ENCODE measurements around the gene CFAP43. TPM values are rescaled to one million over a fixed set of nuclear protein-coding genes. Genes with fewer than 3 reads are reported as not detected.

Gene CFAP43
- total and polyA plus RNA-seq, 7 donors = 0.04 to 0.44 (median 0.11) TPM; not detected in 4

GRCh38 chr10:104277785-104278184 is 45.6 kb upstream of the CFAP43 start:
- TF ChIP-seq CTCF (IDR thresholded peaks at IDR 0.05) = no peak
- intact Hi-C loops (cut with DNase I) = no loop called here
- no peak for ATAC-seq

GRCh38 chr10:104276192-104276591 is 44.0 kb upstream of the CFAP43 start:
- no peaks in the 10 kb centered on the region for H3K4me1 ChIP-seq
- no peak for TF ChIP-seq CTCF (IDR thresholded peaks at IDR 0.05)
- no peak overlapping the region for H3K27ac ChIP-seq
- H3K27me3 ChIP-seq (ENCODE audit: insufficient read depth in 3 of 3, low read length in 2 of 3) = no peaks in the 10 kb centered on the region
- ATAC-seq = no peak
- no peak overlapping the region for H3K4me3 ChIP-seq
- DNase-seq = no peak
- intact Hi-C loops (cut with DNase I) = no loop called here
- 55 to 71% (median 57%) methylated on average over 1 of the region's 1 CpG for WGBS, 3 donors
- no peaks in the 10 kb centered on the region for H3K9me3 ChIP-seq
- H3K36me3 ChIP-seq (ENCODE audit: insufficient read depth in 1 of 2, low read depth in 1 of 2) = peaks cover 0 to 3% of the 10 kb centered on the region in 2 donors

More at GRCh38 chr10:104277785-104278184, 45.6 kb upstream of the CFAP43 start:
- no peak for DNase-seq
- H3K9me3 ChIP-seq = no peaks in the 10 kb centered on the region
- no peaks in the 10 kb centered on the region for H3K27me3 ChIP-seq (ENCODE audit: insufficient read depth in 3 of 3, low read length in 2 of 3)
- H3K4me1 ChIP-seq = no peaks in the 10 kb centered on the region
- peaks cover 0 to 3% of the 10 kb centered on the region in 2 donors for H3K36me3 ChIP-seq (ENCODE audit: insufficient read depth in 1 of 2, low read depth in 1 of 2)
- no peak overlapping the region for H3K27ac ChIP-seq
- WGBS, 3 donors = 69 to 88% (median 78%) methylated on average over 2 of the region's 2 CpGs
- H3K4me3 ChIP-seq = no peak overlapping the region

- TF ChIP-seq CTCF (IDR thresholded peaks at IDR 0.05) = peak; percentile 73
- Histone ChIP-seq H3K4me3 (no peak overlapping the region), H3K27ac (no peak overlapping the region), H3K4me1 (no peaks in the 10 kb centered on the region), H3K27me3 (ENCODE audit: insufficient read depth in 3 of 3, low read length in 2 of 3) (no peaks in the 10 kb centered on the region), H3K36me3 (ENCODE audit: insufficient read depth in 1 of 2, low read depth in 1 of 2) (peaks cover 0 to 3% of the 10 kb centered on the region in 2 donors), H3K9me3 (no peaks in the 10 kb centered on the region)
- DNase-seq = peak; percentile 27 to 61
- intact Hi-C loops (cut with DNase I) = no loop called here
- 18 to 29% (median 28%) methylated on average over 42 of the region's 42 CpGs for WGBS, 3 donors
- peak; percentile 54 to 82 (median 74) for ATAC-seq
Observed at GRCh38 chr10:104274762-104275721, 42.9 kb upstream of the CFAP43 start.

GRCh38 chr10:104273899-104274575 is 41.9 kb upstream of the CFAP43 start:
- H3K4me1 ChIP-seq = peaks cover 4% of the 10 kb centered on the region
- H3K27me3 ChIP-seq (ENCODE audit: insufficient read depth in 3 of 3, low read length in 2 of 3) = no peaks in the 10 kb centered on the region
- intact Hi-C loops (cut with DNase I) = no loop called here
- TF ChIP-seq CTCF (IDR thresholded peaks at IDR 0.05) = no peak
- no peak overlapping the region for H3K27ac ChIP-seq
- 85 to 94% (median 87%) methylated on average over 4 of the region's 4 CpGs for WGBS, 3 donors
- ATAC-seq = no peak
- H3K9me3 ChIP-seq = no peaks in the 10 kb centered on the region
- no peak overlapping the region for H3K4me3 ChIP-seq
- DNase-seq = no peak
- no peaks in the 10 kb centered on the region for H3K36me3 ChIP-seq (ENCODE audit: insufficient read depth in 1 of 2, low read depth in 1 of 2)

All from psoas muscle (tissue), 8 donors.